ENCODE results near the gene TIGD7. TPM values are rescaled to one million over a fixed set of nuclear protein-coding genes. Genes with fewer than 3 reads are reported as not detected.
A peak's percentile ranks its signal among the peaks of the same experiment; 100 is the strongest.

The TIGD7 gene
- polyA plus RNA-seq (2011; rRNA removed) (3.0 and 4.3 TPM in 2 replicates), polyA plus RNA-seq (2017; fragmentation: RNase III; extraction: RNeasy Plus Mini Kit Qiagen cat#74134 plus additional on column Dnase treatment) (1.8 to 2.1 TPM (median 1.9 TPM) in 3 replicates), polyA minus RNA-seq (2011; rRNA and poly(A)+ RNA removed) (1.9 and 3.2 TPM in 2 replicates)
- polyA plus RNA-seq (2012; cell fraction: cytosol; rRNA removed) = 0.57 and 0.92 TPM in 2 replicates
- 0.64 and 0.93 TPM in 2 replicates for polyA plus RNA-seq (2012; cell fraction: nucleus; rRNA removed)

DNA sequence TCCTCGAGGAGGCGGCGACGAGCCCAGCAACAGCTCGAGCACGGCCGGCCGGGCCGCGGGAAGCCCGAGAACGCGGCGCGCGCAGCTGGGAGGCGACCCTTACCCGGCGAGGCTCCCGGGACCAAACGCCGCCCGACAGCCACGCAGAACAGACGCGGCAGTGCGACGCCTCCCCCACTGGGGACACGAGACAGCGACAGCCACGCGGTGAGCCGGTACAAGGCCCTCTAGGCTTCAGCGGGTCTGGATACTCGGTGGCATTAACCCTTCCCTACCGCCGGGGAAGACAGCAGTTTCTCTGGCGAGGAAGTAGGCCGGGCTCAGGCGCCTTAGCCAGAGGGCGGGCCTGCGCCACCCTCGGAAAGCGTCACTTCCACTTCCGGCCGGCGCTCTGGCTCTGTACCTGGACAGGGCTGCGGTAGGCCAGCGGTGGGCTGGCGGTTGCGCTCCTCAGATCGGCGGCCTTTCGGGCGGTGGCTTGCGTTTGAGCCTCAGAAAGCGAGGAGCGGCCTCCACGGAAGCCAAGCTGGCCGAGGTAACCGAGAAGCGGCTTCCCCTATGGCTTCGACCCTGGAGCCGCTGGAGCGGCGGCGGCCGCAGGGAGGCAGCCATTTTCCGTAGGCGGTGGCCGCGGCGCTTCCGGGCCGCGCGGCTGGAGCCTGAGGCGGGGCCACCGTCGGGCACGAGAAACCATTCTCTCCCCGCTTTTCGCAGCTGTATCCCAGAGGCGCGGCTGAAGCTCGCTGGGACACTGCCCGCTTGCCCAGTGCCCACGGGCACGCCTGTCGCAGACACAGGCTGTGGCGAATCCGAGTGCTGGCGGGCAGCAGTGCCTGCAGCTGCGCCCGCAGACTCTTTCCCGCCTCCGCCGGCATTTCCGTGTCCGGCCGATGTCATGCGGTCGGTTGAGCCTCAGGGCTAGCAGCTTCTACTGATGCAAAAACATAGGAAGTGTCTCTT lies at the start of gene TIGD7, which contains the start of gene ZNF75A:
TIGD7 (minus strand) TSS at position 322 of the 960 bp plus-strand sequence. CDS start 4,816 bp downstream, outside the sequence.
ZNF75A (plus strand) TSS at position 389 of the 960 bp plus-strand sequence. CDS start 2,932 bp downstream, outside the sequence.
- peaks cover 92% of the 10 kb centered on the region for H3K9me3 ChIP-seq
- peak within 1 kb of the TSS; percentile 58 for H3K4me3 ChIP-seq
- H3K27ac ChIP-seq = peak within 1 kb of the TSS; percentile 74 to 90
- CTCF ChIA-PET = interaction anchor here (0.8 to 1.9 kb wide), 5 partner anchors 9 to 49 kb away, joined by 3 to 5 read pairs (median 4); no protein-coding TSS in a partner anchor
- no peaks in the 10 kb centered on the region for H3K4me1 ChIP-seq
- peak within 1 kb of the TSS; percentile 81 for H3K4me2 ChIP-seq
- POLR2A ChIA-PET = interaction anchor here (1.0 to 2.5 kb wide), 2 partner anchors 10 to 22 kb away, joined by 3 to 12 read pairs; partner anchors contain the start of gene ZNF263
- ATAC-seq (peak; percentile 99), FAIRE-seq (no peak), DNase-seq (ENCODE audit: low read depth in 1 of 2, low spot score in 1 of 2) (peak; percentile 79 to 95)
- 14% methylated on average over 24 of the region's 103 CpGs for WGBS (ENCODE audit: missing lambda C conversion rate)
- no peak for TF ChIP-seq FOSL2 (IDR thresholded peaks at IDR 0.05)
- TF ChIP-seq FOSL2 (CRISPR knock-in tag; IDR thresholded peaks at IDR 0.05) = no peak
- no peak for TF ChIP-seq SREBF2 (IDR thresholded peaks at IDR 0.05)
- TF ChIP-seq, protein P1, sequence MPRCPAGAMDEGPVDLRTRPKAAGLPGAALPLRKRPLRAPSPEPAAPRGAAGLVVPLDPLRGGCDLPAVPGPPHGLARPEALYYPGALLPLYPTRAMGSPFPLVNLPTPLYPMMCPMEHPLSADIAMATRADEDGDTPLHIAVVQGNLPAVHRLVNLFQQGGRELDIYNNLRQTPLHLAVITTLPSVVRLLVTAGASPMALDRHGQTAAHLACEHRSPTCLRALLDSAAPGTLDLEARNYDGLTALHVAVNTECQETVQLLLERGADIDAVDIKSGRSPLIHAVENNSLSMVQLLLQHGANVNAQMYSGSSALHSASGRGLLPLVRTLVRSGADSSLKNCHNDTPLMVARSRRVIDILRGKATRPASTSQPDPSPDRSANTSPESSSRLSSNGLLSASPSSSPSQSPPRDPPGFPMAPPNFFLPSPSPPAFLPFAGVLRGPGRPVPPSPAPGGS (IDR thresholded peaks at IDR 0.05) = 0 out of 3 replicates have a peak, but pooled peaks have one; percentile 61
- peak; percentile 36; the same call in 1 of the 2 replicates for TF ChIP-seq NPAS2 (CRISPR knock-in tag; IDR thresholded peaks at IDR 0.05; ENCODE audit: borderline replicate concordance)
- TF ChIP-seq, protein P2, sequence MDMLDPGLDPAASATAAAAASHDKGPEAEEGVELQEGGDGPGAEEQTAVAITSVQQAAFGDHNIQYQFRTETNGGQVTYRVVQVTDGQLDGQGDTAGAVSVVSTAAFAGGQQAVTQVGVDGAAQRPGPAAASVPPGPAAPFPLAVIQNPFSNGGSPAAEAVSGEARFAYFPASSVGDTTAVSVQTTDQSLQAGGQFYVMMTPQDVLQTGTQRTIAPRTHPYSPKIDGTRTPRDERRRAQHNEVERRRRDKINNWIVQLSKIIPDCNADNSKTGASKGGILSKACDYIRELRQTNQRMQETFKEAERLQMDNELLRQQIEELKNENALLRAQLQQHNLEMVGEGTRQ (IDR thresholded peaks at IDR 0.05) = no peak; the same call in 1 of the 2 replicates
- no peak for TF ChIP-seq CHD2 (IDR thresholded peaks at IDR 0.05; ENCODE audit: low read length, partially characterized antibody)
- TF ChIP-seq, protein P3, sequence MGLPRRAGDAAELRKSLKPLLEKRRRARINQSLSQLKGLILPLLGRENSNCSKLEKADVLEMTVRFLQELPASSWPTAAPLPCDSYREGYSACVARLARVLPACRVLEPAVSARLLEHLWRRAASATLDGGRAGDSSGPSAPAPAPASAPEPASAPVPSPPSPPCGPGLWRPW (IDR thresholded peaks at IDR 0.05) = no peak
- TF ChIP-seq JUNB (IDR thresholded peaks at IDR 0.05) = no peak
- TF ChIP-seq JUN (IDR thresholded peaks at IDR 0.05) = peak; percentile 43 to 87; a peak in 4 of 5 replicates
- TF ChIP-seq ZNF302 (CRISPR knock-in tag; IDR thresholded peaks at IDR 0.05) = no peak
- 0 out of 2 replicates have a peak, but pooled peaks have one; percentile 70 for TF ChIP-seq TP53 (CRISPR knock-in tag; IDR thresholded peaks at IDR 0.05)
- 0 out of 2 replicates have a peak, but pooled peaks have one; percentile 6 for TF ChIP-seq HMGXB4 (CRISPR knock-in tag; IDR thresholded peaks at IDR 0.05; ENCODE audit: borderline replicate concordance)
- no peak for TF ChIP-seq EHF (CRISPR knock-in tag; IDR thresholded peaks at IDR 0.05)
- no peak for TF ChIP-seq ESRRA (IDR thresholded peaks at IDR 0.05; ENCODE audit: borderline replicate concordance, low read length)
- TF ChIP-seq BHLHE40 (IDR thresholded peaks at IDR 0.05; ENCODE audit: low read depth, low read length) = no peak
- TF ChIP-seq ELK1 (IDR thresholded peaks at IDR 0.05; ENCODE audit: low read depth, low read length) = no peak
- no peak for TF ChIP-seq CBX8 (IDR thresholded peaks at IDR 0.05)
- TF ChIP-seq NFE2L2 (conservative IDR thresholded peaks at IDR 0.05; ENCODE audit: low read length) = no peak
- TF ChIP-seq TFCP2L1 (CRISPR knock-in tag; IDR thresholded peaks at IDR 0.05) = peak; percentile 47; the same call in 1 of the 2 replicates
- TF ChIP-seq RARB (CRISPR knock-in tag; IDR thresholded peaks at IDR 0.05) = no peak
- no peak for TF ChIP-seq CEBPB (IDR thresholded peaks at IDR 0.05)
- peak; percentile 76; the same call in 1 of the 2 replicates for TF ChIP-seq HOXB13 (CRISPR knock-in tag; IDR thresholded peaks at IDR 0.05; ENCODE audit: low read depth)
- TF ChIP-seq MYC (IDR thresholded peaks at IDR 0.05; ENCODE audit: borderline replicate concordance, low read length) = no peak
- TF ChIP-seq FOSB (CRISPR knock-in tag; IDR thresholded peaks at IDR 0.05) = no peak
- peak; percentile 6; the same call in 1 of the 2 replicates for TF ChIP-seq HEYL (CRISPR knock-in tag; IDR thresholded peaks at IDR 0.05)
- TF ChIP-seq ZC3H11A (IDR thresholded peaks at IDR 0.05) = no peak
- no peak for TF ChIP-seq MAZ (IDR thresholded peaks at IDR 0.05; ENCODE audit: borderline replicate concordance, low read depth, low read length)
- 0 out of 2 replicates have a peak, but pooled peaks have one; percentile 13 for TF ChIP-seq KDM1A (IDR thresholded peaks at IDR 0.05; ENCODE audit: low read depth)
- 0 out of 5 replicates have a peak, but pooled peaks of 1 of the 2 experiments have one; percentile 9 for TF ChIP-seq RAD21 (conservative IDR thresholded peaks at IDR 0.05 in 1 of 2, IDR thresholded peaks at IDR 0.05 in 1 of 2)
- no peak for TF ChIP-seq RFX5 (IDR thresholded peaks at IDR 0.05)
- TF ChIP-seq HOXA7 (CRISPR knock-in tag; IDR thresholded peaks at IDR 0.05) = no peak; the same call in 1 of the 2 replicates
- TF ChIP-seq PHF8 (IDR thresholded peaks at IDR 0.05; ENCODE audit: borderline replicate concordance, low read depth) = peak; percentile 91
- TF ChIP-seq POLR2AphosphoS2 (conservative IDR thresholded peaks at IDR 0.05; ENCODE audit: low read length) = no peak
